ENCODE measurements around the gene ADPRHL1. TPM values are rescaled to one million over a fixed set of nuclear protein-coding genes. Genes with fewer than 3 reads are reported as not detected.
A peak's percentile ranks its signal among the peaks of the same experiment; 100 is the strongest.
"Not testable (repeated sequence)": the region's sequence is repeated elsewhere in the genome, so short reads cannot be mapped to it uniquely, and the experiment has no call there.

The ADPRHL1 gene
- total RNA-seq, 2 experiments from 2014 or later, result 0.50 to 0.56 TPM

- H3K36me3 Mint-ChIP-seq, result peaks cover 15% of the 10 kb centered on the region
- H3K9me3 Mint-ChIP-seq, result no peaks in the 10 kb centered on the region
- no peak overlapping the region for H3K4me3 Mint-ChIP-seq
- CTCF ChIA-PET, result no interaction called here
- H3K27me3 Mint-ChIP-seq, result no peaks in the 10 kb centered on the region
- H3K4me1 Mint-ChIP-seq (ENCODE audit: low read depth), result peaks cover 4% of the 10 kb centered on the region
- H3K27ac Mint-ChIP-seq, result no peak overlapping the region
- no peak for DNase-seq
- intact Hi-C loops (cut with micrococcal nuclease), result no loop called here
- POLR2A ChIA-PET, result no interaction called here
These were observed 7.9 kb upstream of the ADPRHL1 start for GRCh38 chr13:113461022-113461751.

GRCh38 chr13:113460599-113460998, 7.3 kb upstream of the ADPRHL1 start:
- H3K27me3 Mint-ChIP-seq, result no peaks in the 10 kb centered on the region
- POLR2A ChIA-PET, result no interaction called here
- CTCF ChIA-PET, result interaction anchor here (0.6 kb wide), 1 partner anchor 651 kb away, joined by 4 read pairs; no protein-coding TSS in a partner anchor
- peaks cover 4% of the 10 kb centered on the region for H3K4me1 Mint-ChIP-seq (ENCODE audit: low read depth)
- no peak overlapping the region for H3K4me3 Mint-ChIP-seq
- no peak for DNase-seq
- H3K9me3 Mint-ChIP-seq, result no peaks in the 10 kb centered on the region
- intact Hi-C loops (cut with micrococcal nuclease), result no loop called here
- H3K36me3 Mint-ChIP-seq, result peaks cover 19% of the 10 kb centered on the region
- H3K27ac Mint-ChIP-seq, result no peak overlapping the region

GRCh38 chr13:113460064-113460555, 6.8 kb upstream of the ADPRHL1 start:
- intact Hi-C loops (cut with micrococcal nuclease), result no loop called here

GRCh38 chr13:113458253-113459065, 5.2 kb upstream of the ADPRHL1 start:
- intact Hi-C loops (cut with micrococcal nuclease), result no loop called here
- no peak for DNase-seq
- Mint-ChIP-seq H3K9me3 (no peaks in the 10 kb centered on the region), H3K4me3 (no peak overlapping the region), H3K36me3 (peaks cover 24% of the 10 kb centered on the region), H3K27ac (no peak overlapping the region), H3K4me1 (ENCODE audit: low read depth) (no peaks in the 10 kb centered on the region), H3K27me3 (no peaks in the 10 kb centered on the region)
- CTCF ChIA-PET, result interaction anchor here (0.7 kb wide), 1 partner anchor 15 kb away, joined by 3 read pairs; no protein-coding TSS in a partner anchor
- POLR2A ChIA-PET, result no interaction called here

More at GRCh38 chr13:113460064-113460555, 6.8 kb upstream of the ADPRHL1 start:
- Mint-ChIP-seq H3K4me3 (no peak overlapping the region), H3K36me3 (peaks cover 19% of the 10 kb centered on the region), H3K9me3 (no peaks in the 10 kb centered on the region), H3K27me3 (no peaks in the 10 kb centered on the region), H3K27ac (no peak overlapping the region), H3K4me1 (ENCODE audit: low read depth) (no peaks in the 10 kb centered on the region)
- ChIA-PET POLR2A (no interaction called here), CTCF (interaction anchor here (0.6 kb wide), 1 partner anchor 651 kb away, joined by 4 read pairs; no protein-coding TSS in a partner anchor)
- DNase-seq, result no peak

- POLR2A ChIA-PET, result no interaction called here
- H3K36me3 Mint-ChIP-seq, result peaks cover 24% of the 10 kb centered on the region
- intact Hi-C loops (cut with micrococcal nuclease), result no loop called here
- CTCF ChIA-PET, result no interaction called here
- H3K4me1 Mint-ChIP-seq (ENCODE audit: low read depth), result no peaks in the 10 kb centered on the region
- H3K4me3 Mint-ChIP-seq, result no peak overlapping the region
- H3K27ac Mint-ChIP-seq, result no peak overlapping the region
- H3K9me3 Mint-ChIP-seq, result no peaks in the 10 kb centered on the region
- H3K27me3 Mint-ChIP-seq, result no peaks in the 10 kb centered on the region
- no peak for DNase-seq
These were observed 4.2 kb upstream of the ADPRHL1 start for GRCh38 chr13:113457510-113457909.

GRCh38 chr13:113456116-113456702, 2.9 kb upstream of the ADPRHL1 start:
- Mint-ChIP-seq H3K4me1 (ENCODE audit: low read depth) (no peaks in the 10 kb centered on the region), H3K4me3 (no peak overlapping the region), H3K27me3 (no peaks in the 10 kb centered on the region), H3K9me3 (no peaks in the 10 kb centered on the region), H3K27ac (no peak overlapping the region), H3K36me3 (peaks cover 24% of the 10 kb centered on the region)
- ChIA-PET POLR2A (no interaction called here), CTCF (no interaction called here)
- intact Hi-C loops (cut with micrococcal nuclease), result no loop called here
- DNase-seq, result no peak

- DNase-seq, result no peak
- Mint-ChIP-seq H3K4me1 (ENCODE audit: low read depth) (no peaks in the 10 kb centered on the region), H3K4me3 (no peak overlapping the region), H3K27ac (no peak overlapping the region), H3K27me3 (no peaks in the 10 kb centered on the region), H3K36me3 (peaks cover 21% of the 10 kb centered on the region), H3K9me3 (no peaks in the 10 kb centered on the region)
- CTCF ChIA-PET, result no interaction called here
- intact Hi-C loops (cut with micrococcal nuclease), result no loop called here
- POLR2A ChIA-PET, result no interaction called here
These were observed 2.1 kb upstream of the ADPRHL1 start for GRCh38 chr13:113455384-113455783.

GRCh38 chr13:113454936-113455335, 1.6 kb upstream of the ADPRHL1 start:
- intact Hi-C loops (cut with micrococcal nuclease), result no loop called here

GRCh38 chr13:113452466-113452865, 822 bp downstream of the ADPRHL1 start:
- POLR2A ChIA-PET, result no interaction called here
- intact Hi-C loops (cut with micrococcal nuclease), result no loop called here
- H3K36me3 Mint-ChIP-seq, result peaks cover 11% of the 10 kb centered on the region

More at GRCh38 chr13:113454936-113455335, 1.6 kb upstream of the ADPRHL1 start:
- no peak overlapping the region for H3K27ac Mint-ChIP-seq
- H3K4me3 Mint-ChIP-seq, result no peak overlapping the region
- POLR2A ChIA-PET, result no interaction called here
- H3K27me3 Mint-ChIP-seq, result no peaks in the 10 kb centered on the region
- no peaks in the 10 kb centered on the region for H3K4me1 Mint-ChIP-seq (ENCODE audit: low read depth)
- DNase-seq, result no peak
- no peaks in the 10 kb centered on the region for H3K9me3 Mint-ChIP-seq
- peaks cover 18% of the 10 kb centered on the region for H3K36me3 Mint-ChIP-seq
- CTCF ChIA-PET, result no interaction called here

GRCh38 chr13:113451951-113452421, 1.3 kb downstream of the ADPRHL1 start:
- Mint-ChIP-seq H3K27me3 (no peaks in the 10 kb centered on the region), H3K36me3 (peaks cover 11% of the 10 kb centered on the region), H3K9me3 (no peaks in the 10 kb centered on the region), H3K27ac (no peak overlapping the region), H3K4me1 (ENCODE audit: low read depth) (no peaks in the 10 kb centered on the region), H3K4me3 (no peak overlapping the region)
- CTCF ChIA-PET, result no interaction called here
- intact Hi-C loops (cut with micrococcal nuclease), result no loop called here
- POLR2A ChIA-PET, result no interaction called here
- no peak for DNase-seq

More at GRCh38 chr13:113452466-113452865, 822 bp downstream of the ADPRHL1 start:
- Mint-ChIP-seq H3K9me3 (no peaks in the 10 kb centered on the region), H3K27ac (no peak overlapping the region), H3K27me3 (no peaks in the 10 kb centered on the region), H3K4me3 (no peak overlapping the region), H3K4me1 (ENCODE audit: low read depth) (no peaks in the 10 kb centered on the region)
- DNase-seq, result no peak
- CTCF ChIA-PET, result no interaction called here

- H3K27ac Mint-ChIP-seq; CTCF ChIA-PET; H3K27me3 Mint-ChIP-seq; H3K4me3 Mint-ChIP-seq; intact Hi-C loops (cut with micrococcal nuclease); DNase-seq; POLR2A ChIA-PET; H3K4me1 Mint-ChIP-seq (ENCODE audit: low read depth); H3K9me3 Mint-ChIP-seq; H3K36me3 Mint-ChIP-seq: not testable (repeated sequence)
These were observed 2.2 kb downstream of the ADPRHL1 start for GRCh38 chr13:113450861-113451620.

- H3K27ac Mint-ChIP-seq; DNase-seq; CTCF ChIA-PET; H3K4me1 Mint-ChIP-seq (ENCODE audit: low read depth); POLR2A ChIA-PET; H3K27me3 Mint-ChIP-seq; H3K36me3 Mint-ChIP-seq; H3K9me3 Mint-ChIP-seq; intact Hi-C loops (cut with micrococcal nuclease): not testable (repeated sequence)
- H3K4me3 Mint-ChIP-seq, result peak overlapping the region; percentile 68
These were observed 2.9 kb downstream of the ADPRHL1 start for GRCh38 chr13:113450348-113450744.

Measured in activated CD4-positive, alpha-beta memory T cell treated with anti-CD3 and anti-CD28 coated beads for 36 hours (primary cell).